ENCODE results near the gene IFNB1. TPM values are rescaled to one million over a fixed set of nuclear protein-coding genes. Genes with fewer than 3 reads are reported as not detected.

Gene IFNB1
- total and polyA plus RNA-seq, 10 donors: not detected

DNA sequence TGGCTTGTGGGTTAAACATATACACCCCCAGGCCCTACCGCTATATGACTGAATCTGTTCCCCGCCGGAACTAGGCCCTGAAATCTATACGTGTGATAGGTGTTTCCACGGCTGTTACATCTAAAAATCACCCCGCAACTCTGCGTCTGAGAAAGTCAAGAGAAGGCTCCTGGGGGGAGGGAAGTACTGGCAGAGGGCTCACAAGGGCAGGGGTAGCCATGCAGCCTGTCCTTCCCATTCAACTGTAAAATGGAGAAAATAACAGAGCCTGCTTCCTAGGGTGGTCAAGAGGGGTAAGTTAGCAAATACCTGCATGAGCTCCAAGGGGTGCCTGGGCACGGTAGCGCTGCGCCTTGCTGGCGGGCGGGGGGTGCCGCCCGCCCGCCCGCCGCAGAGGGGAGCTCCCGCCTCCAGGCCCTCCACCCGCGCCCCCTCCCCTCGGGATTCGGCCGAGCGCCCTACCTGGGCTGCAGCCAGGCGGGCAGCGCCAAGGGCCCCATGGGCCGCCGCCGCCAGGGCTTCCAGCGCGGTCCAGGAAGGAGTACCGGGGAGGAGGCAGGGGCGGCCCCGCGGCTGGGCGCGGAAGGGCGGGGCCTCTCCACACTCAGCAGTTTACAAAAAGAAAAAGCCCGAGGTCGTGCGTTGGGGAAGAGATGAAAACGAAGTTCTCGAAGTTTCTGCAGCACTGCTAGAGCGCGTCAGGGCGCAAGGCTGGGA lies 46.5 kb downstream of the IFNB1 start, which contains the start of gene HACD4:
Gene HACD4, minus strand, starts transcription at position 550 of the 717 bp plus-strand sequence. Its CDS starts 50 bp downstream, at position 500.
- Histone ChIP-seq H3K4me3 (peak within 1 kb of the TSS; percentile 37 to 78 (median 59)), H3K27ac (peak within 1 kb of the TSS; percentile 71 to 96 (median 90)), H3K4me1 (peaks cover 0 to 45% (median 24%) of the 10 kb centered on the region in 6 donors), H3K27me3 (replicated peaks in 1 of 7) (peaks cover 0 to 11% (median 0%) of the 10 kb centered on the region in 7 donors), H3K9me3 (no peaks in the 10 kb centered on the region), H3K36me3 (peaks cover 0 to 10% (median 2%) of the 10 kb centered on the region in 6 donors)
- DNase-seq: peak; percentile 94
- intact Hi-C loops (cut with DNase I; ENCODE audit: low total_unique reads): no loop called here
- WGBS, 5 donors: 2 to 4% (median 3%) methylated on average over 32 to 46 of the region's 46 CpGs
- TF ChIP-seq POLR2AphosphoS5 (IDR thresholded peaks at IDR 0.05) (peak; percentile 56 to 83 (median 69)), POLR2A (IDR thresholded peaks at IDR 0.05) (no peak)
- TF ChIP-seq, protein P1, sequence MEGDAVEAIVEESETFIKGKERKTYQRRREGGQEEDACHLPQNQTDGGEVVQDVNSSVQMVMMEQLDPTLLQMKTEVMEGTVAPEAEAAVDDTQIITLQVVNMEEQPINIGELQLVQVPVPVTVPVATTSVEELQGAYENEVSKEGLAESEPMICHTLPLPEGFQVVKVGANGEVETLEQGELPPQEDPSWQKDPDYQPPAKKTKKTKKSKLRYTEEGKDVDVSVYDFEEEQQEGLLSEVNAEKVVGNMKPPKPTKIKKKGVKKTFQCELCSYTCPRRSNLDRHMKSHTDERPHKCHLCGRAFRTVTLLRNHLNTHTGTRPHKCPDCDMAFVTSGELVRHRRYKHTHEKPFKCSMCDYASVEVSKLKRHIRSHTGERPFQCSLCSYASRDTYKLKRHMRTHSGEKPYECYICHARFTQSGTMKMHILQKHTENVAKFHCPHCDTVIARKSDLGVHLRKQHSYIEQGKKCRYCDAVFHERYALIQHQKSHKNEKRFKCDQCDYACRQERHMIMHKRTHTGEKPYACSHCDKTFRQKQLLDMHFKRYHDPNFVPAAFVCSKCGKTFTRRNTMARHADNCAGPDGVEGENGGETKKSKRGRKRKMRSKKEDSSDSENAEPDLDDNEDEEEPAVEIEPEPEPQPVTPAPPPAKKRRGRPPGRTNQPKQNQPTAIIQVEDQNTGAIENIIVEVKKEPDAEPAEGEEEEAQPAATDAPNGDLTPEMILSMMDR (IDR thresholded peaks at IDR 0.05 in 8 of 11, conservative IDR thresholded peaks at IDR 0.05 in 3 of 11): peak in 2 of 11 experiments; percentile 11 to 25

DNA sequence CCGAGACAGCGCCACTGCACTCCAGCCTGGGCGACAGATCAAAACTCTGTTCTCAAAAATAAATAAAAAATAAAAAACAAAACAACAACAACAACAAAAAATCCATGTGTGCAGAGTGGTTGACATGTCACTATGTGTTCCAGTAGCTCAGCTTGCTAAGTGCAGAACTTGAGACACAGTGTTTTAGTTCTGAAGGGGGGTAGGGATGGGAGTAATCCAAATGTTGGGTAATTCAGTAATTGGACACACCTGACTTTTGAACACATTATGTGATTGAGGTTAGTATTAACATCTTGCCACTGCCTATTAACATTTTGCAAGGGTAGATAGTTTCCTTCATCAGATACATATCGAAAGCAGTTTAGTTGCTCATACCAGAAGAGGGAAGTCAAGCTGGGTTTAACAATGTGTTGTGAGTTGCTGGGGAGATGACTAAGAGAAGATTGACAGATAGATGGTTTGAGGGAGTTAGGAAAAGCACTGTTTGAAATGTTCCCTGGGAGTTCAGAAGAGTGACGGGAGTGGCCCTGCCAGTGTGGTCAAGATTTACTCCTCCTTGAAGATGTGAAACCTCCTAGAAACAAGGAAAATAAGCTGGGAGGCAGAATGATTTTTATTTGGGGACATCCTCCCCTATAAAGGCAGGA lies 47.2 kb downstream of the IFNB1 start:
- peaks cover 0 to 45% (median 24%) of the 10 kb centered on the region in 6 donors for H3K4me1 ChIP-seq
- intact Hi-C loops (cut with DNase I; ENCODE audit: low total_unique reads): no loop called here
- H3K27me3 ChIP-seq (replicated peaks in 1 of 7): peaks cover 0 to 11% (median 0%) of the 10 kb centered on the region in 7 donors
- H3K4me3 ChIP-seq: peak overlapping the region in 7 of 8 donors; percentile 49 to 78 (median 59)
- no peaks in the 10 kb centered on the region for H3K9me3 ChIP-seq
- DNase-seq: no peak
- TF ChIP-seq POLR2AphosphoS5 (IDR thresholded peaks at IDR 0.05) (no peak), POLR2A (IDR thresholded peaks at IDR 0.05) (no peak)
- TF ChIP-seq, protein P1 (IDR thresholded peaks at IDR 0.05 in 8 of 11, conservative IDR thresholded peaks at IDR 0.05 in 3 of 11): no peak
- H3K36me3 ChIP-seq: peaks cover 0 to 18% (median 5%) of the 10 kb centered on the region in 6 donors
- 64 to 69% (median 67%) methylated on average over 5 of the region's 5 CpGs for WGBS, 5 donors
- peak overlapping the region; percentile 71 to 96 (median 90) for H3K27ac ChIP-seq

DNA sequence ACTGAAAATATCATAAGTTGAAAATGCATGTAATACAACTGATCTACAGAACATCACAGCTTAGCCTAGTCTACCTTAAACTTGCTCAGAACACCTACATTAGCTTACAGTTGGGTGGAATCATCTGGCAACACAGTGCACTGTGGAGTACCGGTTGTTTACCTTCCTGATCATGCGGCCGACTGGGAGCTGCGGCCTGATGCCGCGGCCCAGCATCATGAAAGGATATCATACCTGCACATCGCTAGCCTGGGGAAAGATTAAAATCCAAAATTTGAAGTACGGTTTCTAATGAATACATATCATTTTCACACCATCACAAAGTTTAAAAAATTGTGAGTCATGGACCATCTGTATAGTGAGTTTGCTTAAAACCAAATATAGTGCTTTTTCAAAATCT lies 48.1 kb downstream of the IFNB1 start:
- H3K9me3 ChIP-seq: no peaks in the 10 kb centered on the region
- 79 to 83% (median 82%) methylated on average over 8 of the region's 8 CpGs for WGBS, 5 donors
- H3K27ac ChIP-seq: peak overlapping the region in 1 of 8 donors; percentile 92
- TF ChIP-seq, protein P1 (IDR thresholded peaks at IDR 0.05 in 8 of 11, conservative IDR thresholded peaks at IDR 0.05 in 3 of 11): no peak
- TF ChIP-seq POLR2AphosphoS5 (IDR thresholded peaks at IDR 0.05) (no peak), POLR2A (IDR thresholded peaks at IDR 0.05) (no peak)
- intact Hi-C loops (cut with DNase I; ENCODE audit: low total_unique reads): no loop called here
- peaks cover 0 to 46% (median 24%) of the 10 kb centered on the region in 6 donors for H3K4me1 ChIP-seq
- H3K27me3 ChIP-seq (replicated peaks in 1 of 7): peaks cover 0 to 11% (median 0%) of the 10 kb centered on the region in 7 donors
- no peak for DNase-seq
- H3K36me3 ChIP-seq: peaks cover 0 to 20% (median 5%) of the 10 kb centered on the region in 6 donors
- H3K4me3 ChIP-seq: no peak overlapping the region

All from spleen (tissue), 11 donors.